GM19238 (cell line): ENCODE measurements around the gene CEP128.

Experiments
- DNase-seq: peaks from one replicate; pipeline ENCODE4 v3.0.0; 2011; ENCODE audit warnings: low spot score; ENCODE audit not compliant: insufficient read length

The CEP128 gene

GRCh38 chr14:80554139-80554538, 387.4 kb downstream of the CEP128 start:
- DNase-seq: no peak

- DNase-seq: no peak
Measured at GRCh38 chr14:80549141-80549540, 392.4 kb downstream of the CEP128 start.

- DNase-seq: no peak
Measured at GRCh38 chr14:80545935-80546854, 395.3 kb downstream of the CEP128 start.

- no peak for DNase-seq
Measured at GRCh38 chr14:80544366-80544765, 397.2 kb downstream of the CEP128 start.

- no peak for DNase-seq
Measured at GRCh38 chr14:80543211-80543610, 398.3 kb downstream of the CEP128 start.

- no peak for DNase-seq
Measured at GRCh38 chr14:80538633-80539375, 402.7 kb downstream of the CEP128 start.

GRCh38 chr14:80537626-80538025, 403.9 kb downstream of the CEP128 start:
- no peak for DNase-seq

- DNase-seq: no peak
Measured at GRCh38 chr14:80536456-80536855, 405.1 kb downstream of the CEP128 start.

GRCh38 chr14:80535171-80535570, 406.4 kb downstream of the CEP128 start:
- DNase-seq: no peak

GRCh38 chr14:80523518-80524117, 417.9 kb downstream of the CEP128 start:
- DNase-seq: no peak

GRCh38 chr14:80522936-80523335, 418.6 kb downstream of the CEP128 start:
- no peak for DNase-seq

- no peak for DNase-seq
Measured at GRCh38 chr14:80522411-80522810, 419.1 kb downstream of the CEP128 start.

GRCh38 chr14:80521456-80521855, 420.1 kb downstream of the CEP128 start:
- no peak for DNase-seq

GRCh38 chr14:80519002-80519401, 422.5 kb downstream of the CEP128 start:
- DNase-seq: no peak

GRCh38 chr14:80518173-80518572, 423.4 kb downstream of the CEP128 start:
- no peak for DNase-seq

- no peak for DNase-seq
Measured at GRCh38 chr14:80507292-80507869, 434.2 kb downstream of the CEP128 start.

GRCh38 chr14:80504781-80505180, 436.8 kb downstream of the CEP128 start:
- no peak for DNase-seq

GRCh38 chr14:80498533-80498932, 443.0 kb downstream of the CEP128 start:
- no peak for DNase-seq

GRCh38 chr14:80496090-80496489, 445.4 kb downstream of the CEP128 start:
- no peak for DNase-seq

GRCh38 chr14:80494769-80495168, 446.8 kb downstream of the CEP128 start:
- DNase-seq: no peak

- DNase-seq: no peak
Measured at GRCh38 chr14:80493620-80494019, 447.9 kb downstream of the CEP128 start.

- DNase-seq: no peak
Measured at GRCh38 chr14:80491650-80492049, 449.9 kb downstream of the CEP128 start.
